Urinary bladder (tissue), 4 donors: Measurements from ENCODE around the gene MTCL1. TPM values are rescaled to one million over a fixed set of nuclear protein-coding genes. Genes with fewer than 3 reads are reported as not detected.

Experiments used
- DNase-seq: peaks from one replicate; pipeline ENCODE4 v3.0.0-alpha.2; 2015; ENCODE audit errors: extremely low spot score
- H3K27ac ChIP-seq: one replicate; pipeline ENCODE4 v1.5.1; 2013; ENCODE audit warnings: low read depth, mild to moderate bottlenecking, moderate library complexity
- H3K36me3 ChIP-seq: one replicate; pipeline ENCODE4 v1.6.1; 2013; ENCODE audit warnings: mild to moderate bottlenecking, moderate library complexity; ENCODE audit not compliant: insufficient read depth
- H3K4me1 ChIP-seq: one replicate; pipeline ENCODE4 v1.6.1; 2013; ENCODE audit warnings: mild to moderate bottlenecking, moderate library complexity; ENCODE audit not compliant: insufficient read depth
- H3K4me3 ChIP-seq: one replicate; pipeline ENCODE4 v1.5.1; 2013; ENCODE audit warnings: low read depth, low read length
- WGBS: extraction: QIAGEN DNeasy Blood & Tissue Kit; methylation state at CpG from one replicate; pipeline ENCODE4 v1.1.7; 2013; 5-methylcytosine and 5-hydroxymethylcytosine counted together
- polyA plus RNA-seq: library from polyadenylated mRNA; stranded (reverse); fragments of 200-250 nt; gene quantifications from one replicate; pipeline ENCODE4 v1.2.3, GENCODE V29; 2013
- total RNA-seq: library from RNA; depleted of rRNA; stranded (reverse); fragments of >200 nt; gene quantifications from one replicate; pipeline ENCODE4 v1.2.3, GENCODE V29; 2014
- donor health status: healthy with polysubstance abuse.
- donor health status: healthy.

The MTCL1 gene
- total and polyA plus RNA-seq, 2 donors, result 16.6 to 24.2 TPM

DNA sequence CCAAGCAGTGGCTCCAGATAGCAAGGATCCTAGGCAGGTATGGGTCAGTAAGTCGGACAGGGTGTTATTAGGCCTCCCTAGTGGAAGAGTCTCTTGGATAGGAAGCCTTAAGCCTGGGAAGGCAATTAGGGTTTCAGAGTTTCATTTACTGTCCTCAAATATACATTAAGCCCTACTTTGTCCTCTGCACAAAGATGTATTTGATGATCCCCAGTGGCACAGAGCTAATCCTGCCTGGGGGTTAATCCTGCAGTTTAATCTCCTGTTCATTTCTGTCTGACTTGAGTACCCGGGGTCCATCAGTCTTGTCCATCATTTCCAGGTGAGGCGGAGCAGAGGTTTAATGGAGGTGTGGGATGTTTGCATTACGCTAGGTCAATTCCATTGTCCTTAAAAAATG is 62.0 kb downstream of the MTCL1 start:
- Histone ChIP-seq H3K27ac (no peak overlapping the region), H3K36me3 (no peaks in the 10 kb centered on the region), H3K4me1 (no peaks in the 10 kb centered on the region), H3K4me3 (no peak overlapping the region)
- no peak for DNase-seq
- 93% methylated on average over 4 of the region's 4 CpGs for WGBS

DNA sequence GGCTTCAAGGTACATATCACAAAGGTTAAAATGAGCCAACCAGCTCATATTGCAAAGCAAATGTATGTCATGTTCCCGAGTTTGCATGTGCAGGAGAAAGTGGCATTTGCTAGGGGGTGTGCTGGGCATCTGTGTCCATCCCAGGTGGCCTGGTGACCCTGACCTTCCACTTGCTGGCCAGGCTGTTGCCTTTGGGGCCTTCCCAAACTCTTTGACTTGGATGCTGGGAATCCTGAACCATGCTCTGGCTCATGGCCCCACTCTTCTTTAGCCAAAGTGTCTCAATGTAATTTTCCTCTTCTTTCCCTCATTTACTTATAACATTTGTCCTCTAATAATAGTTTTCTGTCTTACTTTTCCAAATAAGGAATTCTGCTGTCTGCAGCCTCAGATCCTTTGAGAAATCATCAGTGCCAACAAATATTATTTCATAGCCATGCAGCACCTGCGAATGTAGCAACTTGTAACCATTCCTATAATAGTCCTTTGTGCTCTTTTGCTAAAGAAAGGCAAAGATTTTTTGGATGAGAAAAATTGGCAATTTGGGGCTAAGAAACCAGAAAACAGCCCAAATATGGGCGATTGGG is 64.2 kb downstream of the MTCL1 start:
- DNase-seq, result no peak
- no peak overlapping the region for H3K4me3 ChIP-seq
- H3K27ac ChIP-seq, result no peak overlapping the region
- WGBS, result 94% methylated on average over 3 of the region's 3 CpGs
- H3K4me1 ChIP-seq, result no peaks in the 10 kb centered on the region
- no peaks in the 10 kb centered on the region for H3K36me3 ChIP-seq

DNA sequence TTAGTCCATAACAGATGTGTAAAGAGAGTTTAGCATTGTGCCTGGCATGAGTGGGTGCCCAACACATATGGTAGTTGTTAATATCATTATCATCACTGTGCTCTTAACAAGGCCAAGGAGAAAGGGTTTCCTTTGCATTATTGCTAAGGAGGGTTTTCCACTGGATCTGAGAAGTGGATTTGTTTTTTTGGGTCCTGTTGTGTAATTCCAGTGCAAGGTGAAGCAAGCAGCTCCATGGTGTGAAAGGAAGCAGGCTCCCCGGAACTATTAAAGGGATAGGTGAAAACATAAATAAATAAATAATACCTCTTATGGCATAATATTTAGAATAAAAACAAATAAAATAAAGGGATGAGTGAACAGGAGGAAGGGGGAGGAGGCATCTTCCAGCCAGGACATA is 65.3 kb downstream of the MTCL1 start:
- H3K36me3 ChIP-seq, result no peaks in the 10 kb centered on the region
- H3K27ac ChIP-seq, result no peak overlapping the region
- H3K4me1 ChIP-seq, result no peaks in the 10 kb centered on the region
- 97% methylated on average over 1 of the region's 1 CpG for WGBS
- no peak for DNase-seq
- H3K4me3 ChIP-seq, result no peak overlapping the region

DNA sequence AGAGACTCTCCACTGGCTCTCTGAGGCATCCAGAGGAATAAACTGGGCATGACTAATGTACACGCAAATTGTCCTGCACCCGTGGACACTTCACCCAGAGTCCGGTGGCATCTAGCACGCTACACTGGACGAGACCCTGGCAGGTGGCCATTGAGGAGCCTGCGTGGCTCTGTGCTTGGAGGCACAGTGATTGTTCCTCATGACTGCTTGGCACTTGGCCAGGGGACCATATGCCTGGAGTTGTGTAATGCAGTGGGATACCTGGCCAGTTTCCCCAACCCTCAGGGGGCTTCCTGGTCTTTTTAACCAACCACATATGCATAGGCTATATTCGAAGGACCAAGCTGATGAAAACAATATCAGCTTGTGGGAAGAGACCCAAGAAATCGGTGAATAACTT is 66.6 kb downstream of the MTCL1 start:
- Histone ChIP-seq H3K36me3 (no peaks in the 10 kb centered on the region), H3K4me3 (no peak overlapping the region), H3K27ac (no peak overlapping the region), H3K4me1 (no peaks in the 10 kb centered on the region)
- 81% methylated on average over 8 of the region's 8 CpGs for WGBS
- DNase-seq, result no peak

DNA sequence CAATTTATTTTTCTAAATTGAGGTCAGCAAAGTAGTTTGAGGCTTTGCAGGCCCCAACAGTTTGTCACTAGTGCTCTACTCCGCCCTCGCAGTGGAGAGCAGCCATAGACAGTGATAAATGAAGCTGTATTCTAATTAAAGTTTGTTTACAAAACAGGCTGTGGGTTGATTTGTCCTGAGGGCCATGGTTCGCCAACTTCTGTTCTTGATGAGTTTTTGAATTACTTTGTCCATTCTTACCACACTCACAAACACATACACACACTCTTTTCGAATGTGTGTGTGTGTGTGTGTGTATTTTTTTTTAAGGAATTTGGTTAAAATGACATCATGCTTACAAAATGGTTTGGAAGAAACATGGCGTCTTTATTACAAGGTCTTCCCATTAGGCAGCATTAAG is 68.6 kb downstream of the MTCL1 start:
- H3K4me3 ChIP-seq, result no peak overlapping the region
- H3K27ac ChIP-seq, result no peak overlapping the region
- H3K4me1 ChIP-seq, result no peaks in the 10 kb centered on the region
- DNase-seq, result no peak
- no peaks in the 10 kb centered on the region for H3K36me3 ChIP-seq
- WGBS, result 75% methylated on average over 5 of the region's 5 CpGs

DNA sequence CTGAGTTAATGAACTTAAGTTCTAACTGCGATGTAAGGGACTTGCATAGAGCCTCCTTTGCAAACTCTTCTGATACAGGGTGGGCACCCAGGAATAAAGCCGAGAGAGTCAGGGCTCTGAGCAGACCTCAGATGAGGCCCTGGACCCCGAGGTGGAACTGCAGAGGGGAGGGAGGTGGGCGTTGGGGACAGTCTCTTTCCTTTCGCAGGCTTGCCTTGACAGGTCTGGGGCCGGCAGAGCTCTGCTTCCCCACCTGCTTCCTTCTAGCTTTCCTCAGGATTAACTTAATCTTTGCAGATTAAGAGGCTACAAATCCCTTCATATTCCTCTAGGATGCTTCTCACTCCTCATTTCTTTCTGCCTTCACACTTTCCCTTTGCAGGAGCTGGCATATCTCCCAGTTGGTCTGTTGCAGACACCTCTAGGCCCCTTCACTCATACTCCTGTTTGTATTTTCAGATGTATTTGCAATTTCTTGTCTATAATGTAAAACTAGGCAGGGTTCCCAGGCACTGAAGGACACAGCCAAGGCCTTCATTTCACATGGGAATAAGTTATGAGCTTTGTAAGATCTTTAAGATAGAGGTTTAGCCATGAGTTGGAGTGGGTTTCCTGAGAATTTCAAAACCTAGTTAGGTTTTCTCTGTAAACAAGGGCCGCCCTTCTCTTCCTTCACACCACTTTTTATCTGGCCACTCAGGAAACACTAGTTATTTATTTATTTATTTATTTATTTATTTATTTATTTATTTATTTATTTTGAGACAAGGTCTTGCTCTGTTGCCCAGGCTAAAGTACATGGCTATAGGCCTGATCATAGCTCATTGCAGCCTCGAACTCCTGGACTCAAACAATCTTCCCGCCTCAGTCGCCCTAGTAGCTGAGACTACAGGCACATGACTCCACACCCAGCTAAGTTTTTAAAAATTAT is 70.9 kb downstream of the MTCL1 start:
- Histone ChIP-seq H3K4me3 (no peak overlapping the region), H3K36me3 (no peaks in the 10 kb centered on the region), H3K4me1 (no peaks in the 10 kb centered on the region), H3K27ac (no peak overlapping the region)
- WGBS, result 81% methylated on average over 10 of the region's 10 CpGs
- DNase-seq, result no peak

DNA sequence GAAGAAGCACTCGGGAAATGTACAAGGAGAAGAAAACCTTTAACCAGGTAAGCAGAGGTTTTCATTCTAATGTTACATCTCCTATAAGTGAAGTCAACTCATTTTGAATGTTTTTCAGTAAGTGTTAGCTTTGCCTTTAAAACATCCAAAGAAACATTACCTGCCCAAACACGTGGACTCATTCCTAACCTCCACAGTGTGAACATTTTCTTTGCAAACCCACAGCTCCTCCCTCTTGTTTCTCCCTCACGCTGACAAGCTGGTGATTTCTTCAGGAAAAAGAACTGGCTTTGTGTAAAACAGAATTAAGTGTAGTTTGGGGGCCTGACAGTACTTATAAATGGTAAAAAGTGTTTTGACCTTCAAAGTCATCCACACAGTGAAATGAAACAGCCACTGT is 72.5 kb downstream of the MTCL1 start:
- WGBS, result 76% methylated on average over 3 of the region's 3 CpGs
- Histone ChIP-seq H3K4me1 (no peaks in the 10 kb centered on the region), H3K4me3 (no peak overlapping the region), H3K27ac (no peak overlapping the region), H3K36me3 (no peaks in the 10 kb centered on the region)
- no peak for DNase-seq

DNA sequence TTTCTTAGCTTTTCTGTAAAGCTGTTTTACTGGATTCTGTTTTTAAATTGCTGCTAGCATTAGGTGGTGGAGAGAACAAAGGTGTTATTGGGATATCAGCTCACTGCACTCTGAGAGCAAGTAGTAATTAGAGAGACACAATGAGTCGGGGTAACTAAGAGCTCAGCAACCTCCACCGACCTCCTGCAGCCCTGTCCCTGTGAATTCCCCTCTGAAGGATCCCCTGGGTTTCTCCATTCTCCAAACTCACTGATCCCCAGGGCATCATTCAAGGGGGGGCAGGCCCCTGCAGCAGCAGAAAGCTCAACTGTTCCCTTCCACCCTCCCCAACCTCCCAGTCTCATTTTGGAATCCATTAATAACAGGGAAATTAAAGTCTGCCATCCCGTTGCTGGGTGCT is 73.0 kb downstream of the MTCL1 start:
- no peak overlapping the region for H3K27ac ChIP-seq
- WGBS, result 65% methylated on average over 3 of the region's 3 CpGs
- DNase-seq, result no peak
- H3K4me3 ChIP-seq, result no peak overlapping the region
- no peaks in the 10 kb centered on the region for H3K4me1 ChIP-seq
- no peaks in the 10 kb centered on the region for H3K36me3 ChIP-seq

DNA sequence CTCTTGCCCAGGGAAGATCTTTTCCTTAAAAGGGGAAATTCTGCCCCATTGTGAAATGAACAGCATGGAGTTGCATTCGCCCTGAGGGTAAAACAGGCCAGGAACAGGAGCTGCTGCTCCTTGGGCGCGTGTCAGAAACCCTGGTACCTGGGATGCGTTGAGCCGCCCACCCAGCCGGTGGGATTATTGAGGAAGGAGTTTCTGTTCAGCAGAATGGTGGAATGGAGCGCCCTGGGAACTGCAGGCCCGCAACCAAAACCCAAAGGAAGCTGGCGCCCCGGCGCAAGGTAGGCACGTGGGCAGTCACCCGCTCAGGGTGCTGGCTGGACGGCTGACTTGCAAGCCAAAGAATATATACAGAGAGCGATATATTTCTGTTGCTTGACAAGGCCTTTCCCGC is 73.5 kb downstream of the MTCL1 start:
- Histone ChIP-seq H3K36me3 (no peaks in the 10 kb centered on the region), H3K27ac (no peak overlapping the region), H3K4me3 (no peak overlapping the region), H3K4me1 (no peaks in the 10 kb centered on the region)
- WGBS, result 97% methylated on average over 16 of the region's 16 CpGs
- DNase-seq, result no peak

DNA sequence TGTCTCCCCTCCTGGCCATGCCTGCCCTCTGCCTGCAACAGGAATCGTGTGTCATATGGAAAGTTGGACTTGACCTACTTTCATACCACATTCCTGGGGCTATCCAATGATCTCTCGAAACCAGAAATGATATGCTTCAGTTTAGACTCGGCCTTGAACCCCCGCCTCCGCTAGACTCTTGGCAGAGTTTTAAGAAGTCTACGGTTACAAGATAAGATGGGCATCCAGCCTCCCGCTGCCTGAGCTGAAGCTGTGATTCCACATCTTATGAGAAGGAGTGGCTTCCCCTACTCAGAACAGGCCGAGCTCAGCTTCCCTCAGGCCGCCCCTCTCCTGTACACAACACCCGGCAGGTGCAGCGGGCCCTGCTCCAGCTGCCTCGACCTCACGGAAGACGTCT is 73.9 kb downstream of the MTCL1 start:
- 87% methylated on average over 14 of the region's 14 CpGs for WGBS
- DNase-seq, result no peak
- H3K4me1 ChIP-seq, result no peaks in the 10 kb centered on the region
- no peaks in the 10 kb centered on the region for H3K36me3 ChIP-seq
- no peak overlapping the region for H3K27ac ChIP-seq
- no peak overlapping the region for H3K4me3 ChIP-seq

DNA sequence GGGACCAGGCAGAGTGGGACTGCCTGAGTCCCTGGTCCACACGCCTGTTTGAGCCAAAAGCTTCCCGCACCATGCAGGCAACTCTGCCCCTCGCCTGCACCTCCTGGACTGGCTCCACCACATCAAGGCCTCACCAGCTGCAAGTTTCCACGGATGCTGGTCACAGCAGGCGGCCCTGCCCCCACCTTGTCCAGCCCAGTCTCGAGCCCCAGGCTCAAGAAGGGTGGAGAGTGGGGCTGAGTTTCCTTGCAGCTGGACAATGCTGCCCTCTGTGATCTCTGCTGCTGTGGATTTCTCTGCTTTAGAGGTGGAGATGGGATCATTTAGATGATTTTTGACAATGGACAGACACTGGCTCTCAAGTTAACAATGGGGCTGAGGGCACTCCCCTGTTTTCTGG is 74.9 kb downstream of the MTCL1 start:
- DNase-seq, result no peak
- WGBS, result 82% methylated on average over 6 of the region's 6 CpGs
- H3K27ac ChIP-seq, result no peak overlapping the region
- H3K4me1 ChIP-seq, result no peaks in the 10 kb centered on the region
- no peak overlapping the region for H3K4me3 ChIP-seq
- no peaks in the 10 kb centered on the region for H3K36me3 ChIP-seq

DNA sequence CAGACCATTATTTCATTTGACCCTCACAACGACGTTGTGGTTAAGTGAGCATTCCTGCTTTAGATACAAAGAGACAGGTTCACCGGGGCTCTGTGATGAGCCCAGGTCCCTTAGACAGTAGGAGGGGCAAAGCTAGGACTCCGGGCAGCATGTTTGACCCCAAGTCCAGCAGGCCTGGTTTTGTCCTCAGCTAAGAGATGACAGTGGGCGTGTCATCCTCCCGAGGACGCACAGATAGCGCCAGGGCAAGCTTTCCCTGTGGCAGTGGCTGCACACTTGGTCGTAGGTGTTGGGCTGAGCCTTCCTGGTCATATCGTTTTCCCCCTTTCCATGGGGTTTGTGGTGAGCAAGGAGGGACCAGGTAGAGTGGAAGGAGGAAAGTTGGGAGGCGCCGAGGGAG is 76.3 kb downstream of the MTCL1 start:
- no peak overlapping the region for H3K4me3 ChIP-seq
- H3K27ac ChIP-seq, result no peak overlapping the region
- no peaks in the 10 kb centered on the region for H3K4me1 ChIP-seq
- WGBS, result 89% methylated on average over 12 of the region's 12 CpGs
- no peak for DNase-seq
- H3K36me3 ChIP-seq, result no peaks in the 10 kb centered on the region

DNA sequence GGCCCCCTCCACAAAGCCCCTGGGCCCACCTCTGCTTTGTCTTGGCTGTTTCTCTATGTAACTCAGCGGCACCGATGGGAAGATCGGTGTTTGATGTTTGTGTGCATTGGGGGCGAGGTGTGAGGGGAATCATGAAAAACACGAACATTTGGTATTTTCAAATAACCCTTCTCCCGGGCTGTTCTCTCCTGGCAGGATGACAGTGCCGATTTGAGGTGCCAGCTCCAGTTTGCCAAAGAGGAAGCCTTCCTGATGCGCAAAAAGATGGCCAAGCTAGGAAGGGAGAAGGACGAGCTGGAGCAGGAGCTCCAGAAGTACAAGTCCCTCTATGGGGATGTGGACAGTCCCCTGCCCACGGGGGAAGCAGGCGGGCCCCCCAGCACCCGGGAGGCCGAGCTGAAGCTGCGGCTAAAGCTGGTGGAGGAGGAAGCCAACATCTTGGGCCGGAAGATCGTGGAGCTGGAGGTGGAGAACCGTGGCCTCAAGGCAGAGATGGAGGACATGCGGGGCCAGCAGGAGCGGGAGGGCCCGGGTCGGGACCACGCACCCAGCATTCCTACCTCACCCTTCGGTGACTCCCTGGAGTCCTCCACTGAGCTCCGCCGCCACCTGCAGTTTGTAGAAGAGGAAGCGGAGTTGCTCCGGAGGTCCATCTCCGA is 78.1 kb downstream of the MTCL1 start:
- no peak overlapping the region for H3K4me3 ChIP-seq
- WGBS, result 95% methylated on average over 28 of the region's 28 CpGs

DNA sequence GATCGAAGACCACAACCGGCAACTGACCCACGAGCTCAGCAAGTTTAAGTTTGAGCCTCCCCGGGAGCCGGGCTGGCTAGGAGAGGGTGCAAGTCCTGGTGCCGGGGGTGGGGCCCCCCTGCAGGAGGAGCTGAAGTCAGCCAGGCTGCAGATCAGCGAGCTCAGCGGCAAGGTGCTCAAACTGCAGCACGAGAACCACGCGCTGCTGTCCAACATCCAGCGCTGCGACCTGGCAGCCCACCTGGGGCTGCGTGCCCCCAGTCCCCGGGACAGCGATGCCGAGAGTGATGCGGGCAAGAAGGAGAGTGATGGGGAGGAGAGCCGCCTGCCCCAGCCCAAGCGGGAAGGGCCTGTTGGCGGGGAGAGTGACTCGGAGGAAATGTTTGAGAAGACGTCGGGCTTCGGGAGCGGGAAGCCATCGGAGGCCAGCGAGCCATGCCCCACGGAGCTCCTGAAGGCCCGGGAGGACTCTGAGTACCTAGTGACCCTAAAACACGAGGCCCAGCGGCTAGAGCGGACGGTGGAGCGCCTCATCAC is 78.7 kb downstream of the MTCL1 start:
- 97% methylated on average over 35 of the region's 35 CpGs for WGBS
- Histone ChIP-seq H3K4me3 (no peak overlapping the region), H3K36me3 (no peaks in the 10 kb centered on the region), H3K4me1 (no peaks in the 10 kb centered on the region), H3K27ac (no peak overlapping the region)
- DNase-seq, result no peak

More for the DNA sequence above, 78.1 kb downstream of the MTCL1 start:
- H3K27ac ChIP-seq, result no peak overlapping the region
- H3K4me1 ChIP-seq, result no peaks in the 10 kb centered on the region
- no peaks in the 10 kb centered on the region for H3K36me3 ChIP-seq
- DNase-seq, result no peak
